Progenitor cell of endocrine pancreas (in vitro differentiated cells): ENCODE data around the gene MRPL44. TPM values are rescaled to one million over a fixed set of nuclear protein-coding genes. Genes with fewer than 3 reads are reported as not detected.

Source experiments
- DNase-seq: peaks from one replicate; pipeline ENCODE4 v3.0.0; 2021; ENCODE audit warnings: low spot score; ENCODE audit not compliant: unreplicated experiment
- H3K27ac Mint-ChIP-seq: 2 replicates; pipeline ENCODE4 v1.8.0; 2021; ENCODE audit warnings: mild to moderate bottlenecking, moderate library complexity, mixed read lengths
- H3K27me3 Mint-ChIP-seq: 2 replicates; pipeline ENCODE4 v1.8.0; 2021; ENCODE audit warnings: mixed read lengths
- H3K36me3 Mint-ChIP-seq: 2 replicates; pipeline ENCODE4 v1.8.0; 2022; ENCODE audit warnings: mixed read lengths; ENCODE audit not compliant: insufficient read depth
- H3K4me1 Mint-ChIP-seq: 2 replicates; pipeline ENCODE4 v1.8.0; 2021; ENCODE audit warnings: low read depth, mixed read lengths
- H3K4me3 Mint-ChIP-seq: 2 replicates; pipeline ENCODE4 v1.8.0; 2021; ENCODE audit warnings: low read depth, mild to moderate bottlenecking, moderate library complexity, mixed read lengths
- H3K9me3 Mint-ChIP-seq: 2 replicates; pipeline ENCODE4 v1.8.0; 2021; ENCODE audit warnings: low read depth, mixed read lengths
- CTCF ChIP-seq: fragments of 200-600 bp; sonication (generic); IDR thresholded peaks from one replicate; pipeline ENCODE4 v1.5.0; 2021; ENCODE audit warnings: antibody characterized with exemption, mild to moderate bottlenecking; ENCODE audit not compliant: unreplicated experiment
- long read RNA-seq: library from polyadenylated mRNA; unstranded; transcript quantifications from one replicate; pipeline ENCODE4 v2.0.0, GENCODE V29; 2020
- total RNA-seq: library from RNA; stranded (reverse); gene quantifications from 2 replicates; pipeline ENCODE4 v1.2.1, GENCODE V29; 2021

Gene MRPL44
- total RNA-seq, result 26.1 and 27.3 TPM in 2 replicates
- long read RNA-seq, transcript MRPL44-201 (4 exons, 1,748 nt), result major isoform, 188 of 193 reads
- long read RNA-seq, partial matches to known transcripts, result 2 of 193 reads
- long read RNA-seq, other reads (novel, unspliced or antisense), result 3 of 193 reads

GRCh38 chr2:223957092-223957851, at the start of gene MRPL44:
Gene MRPL44 (plus strand): TSS chr2:223957463. CDS start chr2:223957473, 10 bp downstream.
- no peak for TF ChIP-seq CTCF
- H3K9me3 Mint-ChIP-seq, result no peaks in the 10 kb centered on the region
- H3K4me3 Mint-ChIP-seq, result peak within 1 kb of the TSS; percentile 99
- peak; percentile 91 for DNase-seq
- peaks cover 28% of the 10 kb centered on the region for H3K4me1 Mint-ChIP-seq
- peaks cover 4% of the 10 kb centered on the region for H3K27me3 Mint-ChIP-seq
- peaks cover 6% of the 10 kb centered on the region for H3K36me3 Mint-ChIP-seq
- H3K27ac Mint-ChIP-seq, result peak within 1 kb of the TSS; percentile 99

- Mint-ChIP-seq H3K36me3 (peaks cover 14% of the 10 kb centered on the region), H3K9me3 (no peaks in the 10 kb centered on the region), H3K27me3 (no peaks in the 10 kb centered on the region), H3K4me3 (peak overlapping the region; percentile 49), H3K27ac (peak overlapping the region; percentile 91), H3K4me1 (peaks cover 24% of the 10 kb centered on the region)
- DNase-seq, result no peak
- TF ChIP-seq CTCF, result no peak
Measured at GRCh38 chr2:223908304-223908998, 48.8 kb upstream of the MRPL44 start.

- no peaks in the 10 kb centered on the region for H3K9me3 Mint-ChIP-seq
- H3K4me1 Mint-ChIP-seq, result peaks cover 24% of the 10 kb centered on the region
- H3K27ac Mint-ChIP-seq, result peak overlapping the region; percentile 91
- DNase-seq, result no peak
- TF ChIP-seq CTCF, result no peak
- H3K36me3 Mint-ChIP-seq, result peaks cover 14% of the 10 kb centered on the region
- H3K27me3 Mint-ChIP-seq, result no peaks in the 10 kb centered on the region
- H3K4me3 Mint-ChIP-seq, result peak overlapping the region; percentile 49
Measured at GRCh38 chr2:223909001-223909741, 48.1 kb upstream of the MRPL44 start.

DNA sequence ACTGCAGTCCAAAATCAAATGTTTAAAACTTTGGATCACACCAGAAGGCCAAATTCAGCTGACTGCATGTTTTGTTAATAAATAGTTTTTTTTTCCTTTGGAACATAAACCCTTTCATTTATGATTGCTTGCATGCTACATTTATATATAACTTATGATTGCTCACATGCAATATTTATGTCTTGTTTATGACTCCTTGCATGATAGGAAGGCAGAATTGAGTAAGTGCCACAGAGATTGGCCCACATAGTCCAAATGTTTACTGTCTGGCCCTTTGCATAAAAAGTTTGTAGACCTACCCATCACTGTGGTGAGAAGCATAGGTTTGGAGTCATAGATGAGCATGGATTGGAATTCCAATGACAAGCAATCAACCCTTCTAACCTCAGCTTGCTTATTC, 42.9 kb upstream of the MRPL44 start:
- Mint-ChIP-seq H3K27me3 (no peaks in the 10 kb centered on the region), H3K9me3 (no peaks in the 10 kb centered on the region), H3K4me1 (peaks cover 7% of the 10 kb centered on the region), H3K36me3 (peaks cover 9% of the 10 kb centered on the region), H3K27ac (no peak overlapping the region), H3K4me3 (no peak overlapping the region)
- no peak for DNase-seq
- TF ChIP-seq CTCF, result no peak

- Mint-ChIP-seq H3K4me1 (no peaks in the 10 kb centered on the region), H3K9me3 (no peaks in the 10 kb centered on the region), H3K36me3 (peaks cover 9% of the 10 kb centered on the region), H3K27ac (no peak overlapping the region), H3K27me3 (no peaks in the 10 kb centered on the region), H3K4me3 (no peak overlapping the region)
- no peak for TF ChIP-seq CTCF
- DNase-seq, result no peak
Measured at GRCh38 chr2:223915071-223915470, 42.2 kb upstream of the MRPL44 start.
